ENCODE results near the gene MTMR11.

GRCh38 chr1:149883598-149884247, 53.0 kb downstream of the MTMR11 start:
- TF ChIP-seq CTCF (IDR thresholded peaks at IDR 0.05): no peak
- no peak for TF ChIP-seq POLR2A (IDR thresholded peaks at IDR 0.05)
